Measurements from ENCODE around the gene ITIH4.

Gene ITIH4

GRCh38 chr3:52830535-52831258 is at the start of gene ITIH4:
ITIH4 (minus strand) TSS chr3:52830672; CDS start chr3:52830642, 30 bp downstream.
- no peak for DNase-seq

GRCh38 chr3:52880047-52880446 is 49.6 kb upstream of the ITIH4 start:
- DNase-seq: no peak

- no peak for DNase-seq
Observed at GRCh38 chr3:52879581-52879980, 49.1 kb upstream of the ITIH4 start.

GRCh38 chr3:52879090-52879489 is 48.6 kb upstream of the ITIH4 start:
- DNase-seq: no peak

- DNase-seq: no peak
Observed at GRCh38 chr3:52877085-52877484, 46.6 kb upstream of the ITIH4 start.

GRCh38 chr3:52874864-52875587 is 44.6 kb upstream of the ITIH4 start:
- DNase-seq: no peak

GRCh38 chr3:52874160-52874701 is 43.8 kb upstream of the ITIH4 start:
- DNase-seq: no peak

- peak in 2 of 58 donors; percentile 8 to 37 for DNase-seq
Observed at GRCh38 chr3:52873433-52874159, 43.1 kb upstream of the ITIH4 start.

GRCh38 chr3:52872245-52872644 is 41.8 kb upstream of the ITIH4 start:
- DNase-seq: no peak

GRCh38 chr3:52871761-52872160 is 41.3 kb upstream of the ITIH4 start:
- DNase-seq: no peak

GRCh38 chr3:52870471-52870870 is 40.0 kb upstream of the ITIH4 start:
- no peak for DNase-seq

GRCh38 chr3:52866427-52866826 is 36.0 kb upstream of the ITIH4 start:
- no peak for DNase-seq

GRCh38 chr3:52865994-52866393 is 35.5 kb upstream of the ITIH4 start:
- DNase-seq: peak in 17 of 58 donors; percentile 15 to 72 (median 32)

GRCh38 chr3:52860424-52860768 is 29.9 kb upstream of the ITIH4 start:
- no peak for DNase-seq

- DNase-seq: no peak
Observed at GRCh38 chr3:52859686-52860423, 29.4 kb upstream of the ITIH4 start.

- no peak for DNase-seq
Observed at GRCh38 chr3:52857864-52858263, 27.4 kb upstream of the ITIH4 start.

- DNase-seq: no peak
Observed at GRCh38 chr3:52857133-52857532, 26.7 kb upstream of the ITIH4 start.

- no peak for DNase-seq
Observed at GRCh38 chr3:52856666-52857065, 26.2 kb upstream of the ITIH4 start.

GRCh38 chr3:52854013-52854412 is 23.5 kb upstream of the ITIH4 start:
- no peak for DNase-seq

GRCh38 chr3:52852419-52852818 is 21.9 kb upstream of the ITIH4 start:
- DNase-seq: no peak

GRCh38 chr3:52851348-52851747 is 20.9 kb upstream of the ITIH4 start:
- DNase-seq: peak in 6 of 58 donors; percentile 9 to 27 (median 18)
